CD14-positive monocyte (primary cell): ENCODE data around the gene RUFY1. TPM values are rescaled to one million over a fixed set of nuclear protein-coding genes. Genes with fewer than 3 reads are reported as not detected.
A peak's percentile ranks its signal among the peaks of the same experiment; 100 is the strongest.

Experiments
- DNase-seq, 3 donors: peaks; one replicate each; pipeline ENCODE4 v3.0.0-alpha.2; 2011 to 2022
- H2AFZ ChIP-seq: 2 replicates; pipeline ENCODE4 v1.6.0; 2012; ENCODE audit warnings: mild to moderate bottlenecking, low read depth, low read length, inconsistent platforms; ENCODE audit not compliant: insufficient read depth, poor library complexity, severe bottlenecking
- H3K27ac ChIP-seq, 2 donors: 1 replicate in 1 of 2; 2 replicates in 1 of 2; pipeline ENCODE4 v1.5.1; 2012 to 2013; ENCODE audit warnings: low read length in 2 of 2, control low read depth in 1 of 2, inconsistent platforms in 1 of 2, low read depth in 1 of 2, mild to moderate bottlenecking in 1 of 2
- H3K27me3 ChIP-seq, 2 donors: one replicate each; pipeline versions ENCODE4 v1.6.0 to v1.6.1; 2011 to 2013; ENCODE audit warnings: low read length in 2 of 2; ENCODE audit not compliant: control insufficient read depth in 2 of 2, insufficient read depth in 2 of 2
- H3K36me3 ChIP-seq, 2 donors: replicated peaks in 1 of 2; 1 replicate in 1 of 2; 2 replicates in 1 of 2; pipeline versions ENCODE4 v1.5.1 to v1.6.1; 2012 to 2013; ENCODE audit warnings: low read length in 2 of 2, control low read depth in 1 of 2, inconsistent platforms in 1 of 2, mild to moderate bottlenecking in 1 of 2; ENCODE audit not compliant: insufficient read depth in 2 of 2, control insufficient read depth in 1 of 2
- H3K4me1 ChIP-seq, 2 donors: 1 replicate in 1 of 2; 2 replicates in 1 of 2; pipeline versions ENCODE4 v1.5.1 to v1.6.1; 2012 to 2013; ENCODE audit warnings: low read length in 2 of 2, control low read depth in 1 of 2, inconsistent platforms in 1 of 2, mild to moderate bottlenecking in 1 of 2, moderate library complexity in 1 of 2; ENCODE audit not compliant: insufficient read depth in 2 of 2, control insufficient read depth in 1 of 2
- H3K4me2 ChIP-seq: replicated peaks from 2 replicates; pipeline ENCODE3; 2012; ENCODE audit warnings: low read length, moderate library complexity, mild to moderate bottlenecking; ENCODE audit not compliant: poor library complexity, severe bottlenecking; ENCODE audit errors: extremely low read depth
- H3K4me3 ChIP-seq, 3 experiments: fragments of 200-600 bp in 1 of 3; sonication (generic) in 1 of 3; replicated peaks in 1 of 3; 1 replicate in 2 of 3; 2 replicates in 1 of 3; pipeline ENCODE4 v1.5.1; 2011 to 2013; ENCODE audit warnings: low read length in 3 of 3, mild to moderate bottlenecking in 3 of 3, control low read depth in 2 of 3, low read depth in 2 of 3, inconsistent platforms in 1 of 3, moderate library complexity in 1 of 3
- H3K79me2 ChIP-seq: 2 replicates; pipeline ENCODE4 v1.6.0; 2012; ENCODE audit warnings: mild to moderate bottlenecking, control low read depth, inconsistent platforms, low read length, moderate library complexity; ENCODE audit not compliant: insufficient read depth
- H3K9ac ChIP-seq: 2 replicates; pipeline ENCODE4 v1.6.0; 2017; ENCODE audit warnings: low read length, mild to moderate bottlenecking; ENCODE audit not compliant: insufficient read depth, poor library complexity, severe bottlenecking
- H3K9me3 ChIP-seq, 2 donors: replicated peaks in 1 of 2; 1 replicate in 1 of 2; 2 replicates in 1 of 2; pipeline versions ENCODE4 v1.5.1 to v1.6.1; 2012 to 2013; ENCODE audit warnings: low read length in 2 of 2, control low read depth in 1 of 2; ENCODE audit not compliant: control insufficient read depth in 1 of 2, insufficient read depth in 1 of 2
- H4K20me1 ChIP-seq: 2 replicates; pipeline ENCODE4 v1.6.0; 2012; ENCODE audit warnings: mild to moderate bottlenecking, low read length, control low read depth, moderate library complexity; ENCODE audit not compliant: insufficient read depth
- H3K27ac Mint-ChIP-seq, 7 donors: one replicate each; pipeline ENCODE4 v1.8.0; 2020; ENCODE audit warnings: mild to moderate bottlenecking in 7 of 7, mixed read lengths in 7 of 7, moderate library complexity in 6 of 7, inconsistent platforms in 2 of 7
- H3K27me3 Mint-ChIP-seq, 3 donors: one replicate each; pipeline ENCODE4 v1.8.0; 2021 to 2022; ENCODE audit warnings: low read depth in 3 of 3, mild to moderate bottlenecking in 3 of 3, mixed read lengths in 3 of 3, moderate library complexity in 3 of 3, inconsistent platforms in 1 of 3
- H3K36me3 Mint-ChIP-seq, 2 donors: one replicate each; pipeline ENCODE4 v1.8.0; 2020; ENCODE audit warnings: mixed read lengths in 2 of 2, inconsistent platforms in 1 of 2, mild to moderate bottlenecking in 1 of 2
- H3K4me1 Mint-ChIP-seq: one replicate; pipeline ENCODE4 v1.8.0; 2020; ENCODE audit warnings: mild to moderate bottlenecking, mixed read lengths
- H3K4me3 Mint-ChIP-seq, 2 donors: one replicate each; pipeline ENCODE4 v1.8.0; 2020; ENCODE audit warnings: mild to moderate bottlenecking in 2 of 2, mixed read lengths in 2 of 2, moderate library complexity in 1 of 2
- H3K9me3 Mint-ChIP-seq, 7 donors: one replicate each; pipeline ENCODE4 v1.8.0; 2020 to 2022; ENCODE audit warnings: mixed read lengths in 7 of 7, mild to moderate bottlenecking in 6 of 7, moderate library complexity in 6 of 7, inconsistent platforms in 2 of 7
- WGBS: methylation state at CpG from one replicate; pipeline ENCODE4 v1.1.5; 2013; ENCODE audit warnings: missing lambda C conversion rate; ENCODE audit not compliant: insufficient coverage; 5-methylcytosine and 5-hydroxymethylcytosine counted together
- intact Hi-C, 2 donors: fragments of 100-400 bp; cut with micrococcal nuclease; formaldehyde crosslinking; loops; one replicate each; pipeline versions ENCODE4 v1.15.0 to v1.15.1; 2023
- polyA plus RNA-seq, 3 donors: library from polyadenylated mRNA; depleted of rRNA in 1 of 3; unstranded in 2 of 3; stranded (reverse) in 1 of 3; fragments of 300-500 nt in 2 of 3; fragments of >200 nt in 1 of 3; fragmentation: Illumina TruSeq in 2 of 3; gene quantifications; 1 replicate in 2 of 3; 2 replicates in 1 of 3; pipeline ENCODE4 v1.2.3, GENCODE V29; 2012 to 2021
- TF ChIP-seq, protein P1 (sequence below): fragments of 200-600 bp; IDR thresholded peaks from one replicate; pipeline ENCODE4 v1.8.0; 2022; ENCODE audit warnings: antibody characterized with exemption, mild to moderate bottlenecking

The RUFY1 gene
- polyA plus RNA-seq, 3 donors: 26.9 to 29.3 (median 28.8) TPM

DNA sequence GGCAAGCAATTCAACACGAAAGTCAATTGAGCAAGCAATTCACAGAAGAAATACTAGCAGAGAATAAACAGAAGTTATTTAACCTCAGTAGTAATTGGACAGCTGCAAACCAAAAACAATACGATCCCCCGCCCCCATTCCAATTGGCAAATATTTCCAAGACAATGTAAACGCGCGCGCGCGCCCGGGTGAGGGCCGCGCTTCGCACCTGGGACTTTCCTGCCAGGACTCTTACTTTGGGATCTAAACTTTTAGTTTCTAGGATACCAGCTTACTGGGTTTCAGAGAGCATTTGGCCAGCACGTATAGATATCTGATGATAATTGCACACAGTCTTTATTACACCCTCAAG lies 8.6 kb downstream of the RUFY1 start:
- Histone ChIP-seq H3K9me3 (no peaks in the 10 kb centered on the region), H3K4me2 (peak overlapping the region; percentile 78), H3K79me2 (peaks cover 59% of the 10 kb centered on the region), H3K9ac (peak overlapping the region; percentile 53), H2AFZ (peak overlapping the region; percentile 82), H3K4me1 (peaks cover 8 to 16% of the 10 kb centered on the region in 2 donors), H3K27ac (peak overlapping the region; percentile 52 to 77), H4K20me1 (peaks cover 21% of the 10 kb centered on the region), H3K36me3 (peaks cover 23 to 29% of the 10 kb centered on the region in 2 donors), H3K4me3 (peak overlapping the region; percentile 55 to 80 (median 59)), H3K27me3 (no peaks in the 10 kb centered on the region)
- Mint-ChIP-seq H3K9me3 (peaks cover 0 to 3% (median 0%) of the 10 kb centered on the region in 7 donors), H3K4me1 (peaks cover 16% of the 10 kb centered on the region), H3K27me3 (no peaks in the 10 kb centered on the region), H3K27ac (peak overlapping the region; percentile 84 to 94 (median 92)), H3K4me3 (peak overlapping the region; percentile 87 to 94), H3K36me3 (peaks cover 24 to 51% of the 10 kb centered on the region in 2 donors)
- no CpG with 5 or more reads among the region's 14 CpGs for WGBS
- intact Hi-C loops: loop anchor here (10.0 kb wide), 2 partner anchors 66 to 934 kb away; partner anchors contain the start of genes CLK4 (in 1 of the 2) and HNRNPH1 (in 1 of the 2)
- DNase-seq: no peak
- TF ChIP-seq, protein P1, sequence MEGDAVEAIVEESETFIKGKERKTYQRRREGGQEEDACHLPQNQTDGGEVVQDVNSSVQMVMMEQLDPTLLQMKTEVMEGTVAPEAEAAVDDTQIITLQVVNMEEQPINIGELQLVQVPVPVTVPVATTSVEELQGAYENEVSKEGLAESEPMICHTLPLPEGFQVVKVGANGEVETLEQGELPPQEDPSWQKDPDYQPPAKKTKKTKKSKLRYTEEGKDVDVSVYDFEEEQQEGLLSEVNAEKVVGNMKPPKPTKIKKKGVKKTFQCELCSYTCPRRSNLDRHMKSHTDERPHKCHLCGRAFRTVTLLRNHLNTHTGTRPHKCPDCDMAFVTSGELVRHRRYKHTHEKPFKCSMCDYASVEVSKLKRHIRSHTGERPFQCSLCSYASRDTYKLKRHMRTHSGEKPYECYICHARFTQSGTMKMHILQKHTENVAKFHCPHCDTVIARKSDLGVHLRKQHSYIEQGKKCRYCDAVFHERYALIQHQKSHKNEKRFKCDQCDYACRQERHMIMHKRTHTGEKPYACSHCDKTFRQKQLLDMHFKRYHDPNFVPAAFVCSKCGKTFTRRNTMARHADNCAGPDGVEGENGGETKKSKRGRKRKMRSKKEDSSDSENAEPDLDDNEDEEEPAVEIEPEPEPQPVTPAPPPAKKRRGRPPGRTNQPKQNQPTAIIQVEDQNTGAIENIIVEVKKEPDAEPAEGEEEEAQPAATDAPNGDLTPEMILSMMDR: no peak

- peaks cover 8 to 12% of the 10 kb centered on the region in 2 donors for H3K4me1 ChIP-seq
- H3K9ac ChIP-seq: peak overlapping the region; percentile 53
- H3K79me2 ChIP-seq: peaks cover 52% of the 10 kb centered on the region
- H3K4me2 ChIP-seq: peak overlapping the region; percentile 78
- peak overlapping the region; percentile 52 to 77 for H3K27ac ChIP-seq
- Mint-ChIP-seq H3K9me3 (peaks cover 0 to 3% (median 0%) of the 10 kb centered on the region in 7 donors), H3K4me1 (peaks cover 13% of the 10 kb centered on the region), H3K4me3 (peak overlapping the region; percentile 87 to 94), H3K27me3 (no peaks in the 10 kb centered on the region), H3K27ac (peak overlapping the region; percentile 84 to 94 (median 92)), H3K36me3 (peaks cover 27 to 57% of the 10 kb centered on the region in 2 donors)
- WGBS: 26% methylated on average over 48 of the region's 52 CpGs
- H3K9me3 ChIP-seq: no peaks in the 10 kb centered on the region
- intact Hi-C loops: loop anchor here (10.0 kb wide), 2 partner anchors 65 to 935 kb away; partner anchors contain the start of genes CLK4 (in 1 of the 2) and HNRNPH1 (in 1 of the 2)
- peak overlapping the region; percentile 82 for H2AFZ ChIP-seq
- peaks cover 27 to 35% of the 10 kb centered on the region in 2 donors for H3K36me3 ChIP-seq
- peaks cover 14% of the 10 kb centered on the region for H4K20me1 ChIP-seq
- TF ChIP-seq, protein P1: no peak
- DNase-seq: peak; percentile 92 to 98 (median 94)
- no peaks in the 10 kb centered on the region for H3K27me3 ChIP-seq
- H3K4me3 ChIP-seq: peak overlapping the region; percentile 55 to 80 (median 59)
Measured at GRCh38 chr5:179559284-179560252, 9.2 kb downstream of the RUFY1 start.
